ENCODE results near the gene NUDT21. TPM values are rescaled to one million over a fixed set of nuclear protein-coding genes. Genes with fewer than 3 reads are reported as not detected.
A peak's percentile ranks its signal among the peaks of the same experiment; 100 is the strongest.
"Not testable (repeated sequence)": the region's sequence is repeated elsewhere in the genome, so short reads cannot be mapped to it uniquely, and the experiment has no call there.

The NUDT21 gene
- 10 to 100 TPM; 43.0 to 72.6 (median 55.6) TPM for total RNA-seq

DNA sequence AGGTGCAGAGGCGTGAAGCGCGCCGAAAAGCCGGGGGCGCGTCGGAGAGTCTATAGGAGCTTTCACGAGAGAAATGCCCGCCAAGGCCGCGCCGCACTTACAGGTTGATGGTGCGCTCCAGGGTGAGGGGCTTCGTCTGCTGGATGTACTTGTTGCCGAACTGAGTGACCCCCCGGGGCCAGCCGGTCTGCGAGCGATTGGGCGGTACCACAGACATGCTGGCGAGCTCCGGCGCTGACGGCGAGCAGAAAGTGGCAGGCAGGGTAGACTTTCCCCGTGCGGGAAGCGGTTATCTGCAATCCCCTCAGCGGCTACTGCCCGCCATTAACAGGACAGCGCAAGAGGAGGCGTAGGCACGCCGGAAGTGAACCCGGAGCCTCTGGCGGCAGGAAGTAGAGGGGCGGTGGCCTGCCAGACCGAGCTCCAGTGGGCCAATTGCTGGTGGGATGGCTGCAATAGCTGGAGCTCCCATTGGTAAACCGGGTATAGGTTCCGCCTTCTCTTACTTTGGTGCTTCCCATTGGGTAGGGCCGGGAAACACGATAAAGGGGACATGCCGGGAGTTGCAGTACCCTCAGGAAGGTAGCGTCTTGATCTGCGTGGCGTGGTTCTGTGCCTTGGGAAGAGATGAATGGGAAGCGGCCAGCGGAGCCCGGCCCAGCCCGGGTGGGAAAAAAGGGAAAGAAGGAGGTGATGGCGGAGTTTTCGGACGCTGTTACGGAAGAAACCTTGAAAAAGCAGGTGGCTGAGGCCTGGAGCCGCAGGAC, at the start of gene NUDT21, which contains the start of gene OGFOD1:
TSS of gene NUDT21 (minus strand) at position 347 of the 767 bp plus-strand sequence. CDS start at position 217, 130 bp downstream.
TSS of gene OGFOD1 (plus strand) at position 569 of the 767 bp plus-strand sequence. CDS start at position 628, 59 bp downstream.
- peak; percentile 35 to 42 for TF ChIP-seq POLR2A (IDR thresholded peaks at IDR 0.05)
- peak; percentile 59 for TF ChIP-seq POLR2AphosphoS5 (IDR thresholded peaks at IDR 0.05)
- TF ChIP-seq EP300 (IDR thresholded peaks at IDR 0.05) = no peak
- Histone ChIP-seq H3K27ac (peak within 1 kb of the TSS; percentile 35 to 86 (median 81)), H3K9me3 (no peaks in the 10 kb centered on the region), H3K4me3 (peak within 1 kb of the TSS; percentile 70 to 74), H3K4me1 (peaks cover 4 to 50% (median 6%) of the 10 kb centered on the region in 3 donors), H3K27me3 (no peaks in the 10 kb centered on the region), H3K36me3 (peaks cover 0 to 42% of the 10 kb centered on the region in 2 donors)
- 1 to 2% methylated on average over 15 to 23 of the region's 56 CpGs for WGBS, 2 donors (ENCODE audit: low coverage in 1 of 2)
- peak; percentile 100 for ATAC-seq

DNA sequence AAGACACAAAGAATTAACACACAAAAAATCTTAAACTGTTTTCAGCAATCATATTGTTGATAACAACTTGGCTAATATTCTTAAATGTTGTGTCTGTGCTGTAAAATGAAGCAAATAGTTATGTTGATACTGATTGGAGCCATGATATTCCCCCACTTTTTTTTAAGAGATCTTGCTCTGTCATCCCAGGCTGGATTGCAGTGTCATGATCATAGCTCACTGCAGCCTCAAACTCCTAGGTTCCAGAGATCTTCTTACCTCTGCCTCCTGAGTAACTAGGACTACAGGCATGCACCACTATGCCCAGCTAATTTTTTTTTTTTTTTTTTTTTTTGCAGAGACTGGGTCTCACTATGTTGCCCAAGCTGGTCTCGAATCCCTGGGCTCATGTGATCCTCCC, 42.7 kb upstream of the NUDT21 start:
- no peak overlapping the region for H3K4me3 ChIP-seq
- peaks cover 3 to 86% of the 10 kb centered on the region in 2 donors for H3K36me3 ChIP-seq
- no peaks in the 10 kb centered on the region for H3K9me3 ChIP-seq
- H3K27ac ChIP-seq = no peak overlapping the region
- H3K27me3 ChIP-seq = no peaks in the 10 kb centered on the region
- ATAC-seq = no peak
- WGBS, 2 donors (ENCODE audit: low coverage in 1 of 2) = 80 to 100% methylated on average over 1 of the region's 1 CpG
- TF ChIP-seq, protein P1, sequence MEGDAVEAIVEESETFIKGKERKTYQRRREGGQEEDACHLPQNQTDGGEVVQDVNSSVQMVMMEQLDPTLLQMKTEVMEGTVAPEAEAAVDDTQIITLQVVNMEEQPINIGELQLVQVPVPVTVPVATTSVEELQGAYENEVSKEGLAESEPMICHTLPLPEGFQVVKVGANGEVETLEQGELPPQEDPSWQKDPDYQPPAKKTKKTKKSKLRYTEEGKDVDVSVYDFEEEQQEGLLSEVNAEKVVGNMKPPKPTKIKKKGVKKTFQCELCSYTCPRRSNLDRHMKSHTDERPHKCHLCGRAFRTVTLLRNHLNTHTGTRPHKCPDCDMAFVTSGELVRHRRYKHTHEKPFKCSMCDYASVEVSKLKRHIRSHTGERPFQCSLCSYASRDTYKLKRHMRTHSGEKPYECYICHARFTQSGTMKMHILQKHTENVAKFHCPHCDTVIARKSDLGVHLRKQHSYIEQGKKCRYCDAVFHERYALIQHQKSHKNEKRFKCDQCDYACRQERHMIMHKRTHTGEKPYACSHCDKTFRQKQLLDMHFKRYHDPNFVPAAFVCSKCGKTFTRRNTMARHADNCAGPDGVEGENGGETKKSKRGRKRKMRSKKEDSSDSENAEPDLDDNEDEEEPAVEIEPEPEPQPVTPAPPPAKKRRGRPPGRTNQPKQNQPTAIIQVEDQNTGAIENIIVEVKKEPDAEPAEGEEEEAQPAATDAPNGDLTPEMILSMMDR (IDR thresholded peaks at IDR 0.05) = no peak
- no peak for TF ChIP-seq EP300 (IDR thresholded peaks at IDR 0.05)
- no peak for TF ChIP-seq POLR2A (IDR thresholded peaks at IDR 0.05)
- TF ChIP-seq POLR2AphosphoS5 (IDR thresholded peaks at IDR 0.05) = no peak
- no peaks in the 10 kb centered on the region for H3K4me1 ChIP-seq

DNA sequence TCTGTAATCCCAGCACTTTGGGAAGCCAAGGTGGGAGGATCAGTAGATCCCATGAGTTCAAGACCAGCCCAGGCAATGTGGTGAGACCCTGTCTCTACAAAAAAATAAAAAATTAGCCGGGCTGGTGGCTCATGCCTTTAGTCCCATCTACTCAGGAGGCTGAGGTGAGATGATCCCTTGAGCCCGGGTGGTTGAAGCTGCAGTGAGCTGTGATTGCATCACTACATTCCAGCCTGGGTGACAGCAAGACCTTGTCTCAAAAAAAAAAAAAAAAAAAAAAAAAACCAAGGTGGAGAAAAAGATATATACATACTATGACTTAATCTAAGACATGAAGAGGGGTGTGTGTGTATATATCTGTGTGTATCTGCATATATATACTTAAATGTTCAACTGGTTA, 42.0 kb upstream of the NUDT21 start:
- WGBS, 2 donors (ENCODE audit: low coverage in 1 of 2) = 67 to 100% methylated on average over 1 to 2 of the region's 2 CpGs
- no peak for ATAC-seq
- Histone ChIP-seq H3K27me3 (no peaks in the 10 kb centered on the region), H3K9me3 (no peaks in the 10 kb centered on the region), H3K4me1 (no peaks in the 10 kb centered on the region), H3K36me3 (peaks cover 2 to 81% of the 10 kb centered on the region in 2 donors), H3K27ac (no peak overlapping the region), H3K4me3 (no peak overlapping the region)
- TF ChIP-seq, protein P1 (IDR thresholded peaks at IDR 0.05) = no peak
- TF ChIP-seq POLR2A (IDR thresholded peaks at IDR 0.05) (no peak), POLR2AphosphoS5 (IDR thresholded peaks at IDR 0.05) (no peak), EP300 (IDR thresholded peaks at IDR 0.05) (no peak)

DNA sequence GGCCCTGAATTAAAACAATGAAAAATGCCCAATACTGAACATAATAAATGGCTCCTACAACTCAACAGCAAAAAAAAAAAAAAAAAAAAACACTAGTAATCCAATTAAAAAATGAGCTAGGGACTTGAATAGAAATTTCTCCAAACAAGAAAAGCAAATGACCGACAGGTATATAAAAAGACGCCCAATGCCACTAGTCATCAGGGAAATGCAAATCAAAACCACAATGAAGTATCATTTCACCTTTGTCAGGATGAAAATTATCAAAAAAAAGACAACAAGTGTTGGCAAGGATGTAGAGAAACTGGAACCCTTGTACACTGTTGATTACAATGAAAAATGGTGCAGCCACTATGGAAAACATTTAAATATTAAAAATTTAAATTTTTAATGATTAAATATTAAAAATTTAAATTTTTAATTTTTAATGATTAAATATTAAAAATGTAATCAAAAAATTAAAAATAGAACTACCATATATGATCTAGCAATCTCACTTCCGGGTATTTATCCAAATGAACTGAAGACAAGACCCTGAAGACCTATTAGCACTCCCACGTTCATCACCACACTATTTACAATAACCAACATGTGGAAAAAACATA, 40.6 kb upstream of the NUDT21 start:
- no peak for ATAC-seq

DNA sequence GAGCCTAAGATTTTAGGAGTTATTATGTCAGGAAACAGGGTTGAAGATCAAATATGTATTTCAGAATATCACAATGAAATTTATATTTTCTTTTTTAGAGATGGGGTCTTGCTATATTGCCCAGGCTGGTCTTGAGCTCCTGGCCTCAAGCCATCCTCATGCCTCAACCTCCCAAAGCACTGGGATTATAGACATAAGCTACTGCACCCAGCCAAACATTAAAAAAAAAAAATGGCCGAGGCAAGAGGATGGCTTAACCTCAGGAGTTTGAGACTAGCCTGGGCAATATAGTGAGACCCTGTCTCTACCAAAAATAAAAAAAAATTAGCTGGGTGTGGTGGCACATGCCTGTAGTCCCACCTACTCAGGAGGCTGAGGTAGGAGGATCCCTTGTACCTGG, 37.7 kb upstream of the NUDT21 start:
- H3K27me3 ChIP-seq, H3K9me3 ChIP-seq, H3K4me3 ChIP-seq, H3K4me1 ChIP-seq, H3K27ac ChIP-seq, ATAC-seq: not testable (repeated sequence)
- 100% methylated on average over 1 of the region's 1 CpG for WGBS, 2 donors (ENCODE audit: low coverage in 1 of 2)
- H3K36me3 ChIP-seq = peaks cover 0 to 63% of the 10 kb centered on the region in 2 donors

More for the DNA sequence above, 40.6 kb upstream of the NUDT21 start:
- TF ChIP-seq, protein P1 (IDR thresholded peaks at IDR 0.05) = no peak
- TF ChIP-seq EP300 (IDR thresholded peaks at IDR 0.05) = no peak
- TF ChIP-seq POLR2A (IDR thresholded peaks at IDR 0.05) = no peak
- TF ChIP-seq POLR2AphosphoS5 (IDR thresholded peaks at IDR 0.05) = no peak
- WGBS, 2 donors (ENCODE audit: low coverage in 1 of 2) = 90 to 94% methylated on average over 4 of the region's 4 CpGs
- no peaks in the 10 kb centered on the region for H3K4me1 ChIP-seq
- H3K9me3 ChIP-seq = no peaks in the 10 kb centered on the region
- no peak overlapping the region for H3K4me3 ChIP-seq
- no peak overlapping the region for H3K27ac ChIP-seq
- H3K36me3 ChIP-seq = peaks cover 0 to 67% of the 10 kb centered on the region in 2 donors
- no peaks in the 10 kb centered on the region for H3K27me3 ChIP-seq
